Ectodermal cell (in vitro differentiated cells): Measurements from ENCODE around the gene EFCAB12.
A peak's percentile ranks its signal among the peaks of the same experiment; 100 is the strongest.
"Not testable (repeated sequence)": the region's sequence is repeated elsewhere in the genome, so short reads cannot be mapped to it uniquely, and the experiment has no call there.

ENCODE experiments used
- H3K27ac ChIP-seq: 2 replicates; pipeline ENCODE4 v1.7.0; 2013; ENCODE audit warnings: mild to moderate bottlenecking, low read depth, low read length; ENCODE audit not compliant: insufficient read depth, poor library complexity, severe bottlenecking
- H3K27me3 ChIP-seq: 2 replicates; pipeline ENCODE4 v1.7.0; 2013; ENCODE audit warnings: mild to moderate bottlenecking, low read length; ENCODE audit not compliant: insufficient read depth, control insufficient read depth, poor library complexity, severe bottlenecking
- H3K36me3 ChIP-seq: one replicate; pipeline ENCODE4 v1.7.0; 2013; ENCODE audit warnings: low read length; ENCODE audit not compliant: control insufficient read depth, insufficient read depth
- H3K4me1 ChIP-seq: one replicate; pipeline ENCODE4 v1.7.0; 2013; ENCODE audit warnings: low read length; ENCODE audit not compliant: control insufficient read depth, insufficient read depth
- H3K4me3 ChIP-seq: 2 replicates; pipeline ENCODE4 v1.7.0; 2013; ENCODE audit warnings: low read depth, low read length, control low read depth; ENCODE audit not compliant: insufficient read depth
- H3K9me3 ChIP-seq: 2 replicates; pipeline ENCODE4 v1.7.0; 2013; ENCODE audit warnings: mild to moderate bottlenecking, low read length, moderate library complexity; ENCODE audit not compliant: control insufficient read depth
- WGBS, 2 experiments: methylation state at CpG; one replicate each; pipeline ENCODE4 v1.1.7; 2013; ENCODE audit warnings: missing lambda C conversion rate in 2 of 2; 5-methylcytosine and 5-hydroxymethylcytosine counted together

Gene EFCAB12

GRCh38 chr3:129371041-129371826 lies 57.2 kb downstream of the EFCAB12 start:
- Histone ChIP-seq H3K27ac (no peak overlapping the region), H3K27me3 (no peaks in the 10 kb centered on the region), H3K4me3 (no peak overlapping the region), H3K36me3 (no peaks in the 10 kb centered on the region), H3K4me1 (no peaks in the 10 kb centered on the region), H3K9me3 (no peaks in the 10 kb centered on the region)
- 85 to 86% methylated on average over 20 of the region's 20 CpGs for WGBS, 2 experiments

DNA sequence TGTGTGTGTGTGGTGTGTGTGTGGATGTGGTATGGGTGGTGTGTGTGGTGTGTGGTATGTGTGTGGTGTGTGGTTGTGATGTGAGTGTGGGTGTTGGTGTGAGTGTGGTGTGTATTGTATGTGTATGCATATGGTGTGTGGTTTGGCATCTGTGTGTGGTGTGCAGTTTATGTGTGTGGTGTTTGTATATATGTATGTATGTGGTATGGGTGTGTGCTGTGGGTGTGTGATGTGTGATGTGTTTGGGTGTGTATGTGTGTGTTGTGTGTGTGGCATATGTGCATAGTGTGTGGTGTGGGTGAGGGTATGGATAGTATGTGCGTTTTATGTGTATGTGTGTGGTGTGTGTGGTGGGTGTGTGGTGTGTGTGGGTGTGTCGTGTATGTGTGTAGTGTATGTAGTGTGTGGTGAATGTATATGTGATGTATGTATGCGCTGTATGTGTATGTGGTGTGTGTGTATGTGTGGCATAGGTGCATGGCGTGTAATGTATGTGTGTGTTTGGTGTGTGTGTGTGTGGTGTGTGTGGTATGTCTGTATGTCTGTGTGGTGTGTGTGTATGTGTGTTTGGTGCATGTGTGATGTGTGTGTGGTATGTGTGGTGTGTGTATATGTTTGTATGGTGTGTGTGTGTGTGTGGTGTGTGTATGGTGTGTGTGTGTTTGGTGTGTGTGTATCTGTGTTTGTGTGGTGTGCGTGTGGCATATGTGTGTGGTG lies 58.0 kb downstream of the EFCAB12 start:
- WGBS, 2 experiments = 92 to 93% methylated on average over 5 of the region's 5 CpGs

DNA sequence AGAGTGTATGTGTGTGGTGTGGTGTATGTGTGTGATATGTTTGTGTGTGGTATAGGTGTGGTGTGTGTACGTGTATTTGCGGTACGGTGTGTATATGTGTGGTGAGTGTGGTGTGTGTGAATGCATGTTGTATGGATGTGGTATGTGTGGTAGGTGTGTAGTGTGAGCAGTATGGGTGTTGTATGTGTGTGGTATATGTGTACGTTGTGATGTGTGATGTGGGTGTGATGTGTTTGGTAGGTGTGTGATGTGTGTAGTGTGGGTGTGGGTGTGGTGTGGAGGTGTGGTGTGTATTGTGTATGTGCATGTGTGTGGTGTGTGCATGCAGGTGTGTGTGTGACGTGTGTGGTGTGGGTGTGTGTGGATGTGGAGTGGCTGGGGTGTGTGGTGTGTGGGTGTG lies 58.7 kb downstream of the EFCAB12 start:
- Histone ChIP-seq H3K27ac (no peak overlapping the region), H3K4me3 (no peak overlapping the region), H3K36me3 (no peaks in the 10 kb centered on the region), H3K27me3 (no peaks in the 10 kb centered on the region), H3K4me1 (no peaks in the 10 kb centered on the region), H3K9me3 (no peaks in the 10 kb centered on the region)
- 94 to 97% methylated on average over 5 of the region's 5 CpGs for WGBS, 2 experiments

More for the DNA sequence above, 58.0 kb downstream of the EFCAB12 start:
- Histone ChIP-seq H3K4me1 (no peaks in the 10 kb centered on the region), H3K4me3 (no peak overlapping the region), H3K9me3 (no peaks in the 10 kb centered on the region), H3K27me3 (no peaks in the 10 kb centered on the region), H3K27ac (no peak overlapping the region), H3K36me3 (no peaks in the 10 kb centered on the region)

DNA sequence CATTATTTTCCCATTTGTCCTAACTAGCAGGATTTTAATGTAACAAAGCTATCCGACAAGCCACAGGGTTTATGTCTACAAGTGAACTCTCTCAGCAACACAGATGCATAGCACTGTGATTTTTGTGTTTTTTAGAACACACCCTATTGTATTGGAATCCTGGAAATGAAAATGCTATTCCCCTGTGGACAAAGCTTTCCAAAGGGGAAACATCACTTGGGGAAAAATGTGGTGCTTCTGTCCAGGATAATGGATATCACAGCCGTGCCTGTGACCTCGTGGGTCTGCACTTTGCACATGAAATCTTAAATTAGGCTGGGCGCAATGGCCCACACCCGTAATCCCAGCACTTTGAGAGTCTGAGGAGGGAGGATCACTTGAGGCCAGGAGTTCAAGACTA lies 60.6 kb downstream of the EFCAB12 start:
- Histone ChIP-seq H3K27me3 (no peaks in the 10 kb centered on the region), H3K4me1 (no peaks in the 10 kb centered on the region), H3K9me3 (no peaks in the 10 kb centered on the region), H3K36me3 (no peaks in the 10 kb centered on the region), H3K27ac (no peak overlapping the region), H3K4me3 (no peak overlapping the region)
- 90 to 95% methylated on average over 5 of the region's 5 CpGs for whole genome bisulfite sequencing, 2 experiments

DNA sequence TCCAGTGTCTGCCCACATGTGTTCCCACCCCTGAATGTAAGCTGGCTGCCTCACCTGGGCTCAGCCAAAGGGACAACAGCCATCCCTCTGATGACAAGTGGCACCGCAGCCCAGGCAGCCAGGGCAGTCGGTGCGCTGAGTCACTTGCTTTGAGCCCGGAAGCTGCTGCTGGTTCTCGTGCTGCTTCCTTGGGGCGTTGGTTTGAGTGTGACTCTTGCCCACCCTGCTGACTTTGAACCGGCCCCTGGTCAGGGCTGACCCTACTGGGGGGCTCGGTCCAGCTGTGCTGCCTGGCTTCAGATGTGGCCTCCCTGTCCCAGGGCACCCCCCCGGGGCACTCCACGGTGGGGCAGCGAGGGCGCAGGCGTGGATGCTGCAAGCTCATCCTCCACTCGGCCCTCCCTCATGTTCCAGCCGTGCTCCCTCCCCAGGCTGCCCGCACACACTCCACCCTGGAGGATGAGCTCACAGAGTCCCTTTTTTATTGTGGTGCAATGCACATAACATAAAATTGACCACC lies 62.1 kb downstream of the EFCAB12 start:
- Histone ChIP-seq H3K4me3 (no peak overlapping the region), H3K27ac (no peak overlapping the region), H3K36me3 (no peaks in the 10 kb centered on the region), H3K9me3 (no peaks in the 10 kb centered on the region), H3K4me1 (no peaks in the 10 kb centered on the region), H3K27me3 (no peaks in the 10 kb centered on the region)
- WGBS, 2 experiments = 91 to 92% methylated on average over 16 of the region's 16 CpGs

- no peaks in the 10 kb centered on the region for H3K27me3 ChIP-seq
These were observed 62.9 kb downstream of the EFCAB12 start for GRCh38 chr3:129365296-129366136.

GRCh38 chr3:129364811-129365210 lies 63.6 kb downstream of the EFCAB12 start:
- WGBS, 2 experiments = 89% methylated on average over 2 of the region's 2 CpGs
- H3K27ac ChIP-seq, H3K4me3 ChIP-seq, H3K9me3 ChIP-seq, H3K27me3 ChIP-seq, H3K36me3 ChIP-seq: not testable (repeated sequence)
- H3K4me1 ChIP-seq = peaks cover 12% of the 10 kb centered on the region

More at GRCh38 chr3:129365296-129366136, 62.9 kb downstream of the EFCAB12 start:
- Histone ChIP-seq H3K27ac (no peak overlapping the region), H3K36me3 (no peaks in the 10 kb centered on the region), H3K9me3 (no peaks in the 10 kb centered on the region), H3K4me3 (no peak overlapping the region), H3K4me1 (peaks cover 5% of the 10 kb centered on the region)
- WGBS, 2 experiments = 93 to 96% methylated on average over 13 of the region's 13 CpGs

GRCh38 chr3:129363356-129363755 lies 65.1 kb downstream of the EFCAB12 start:
- WGBS, 2 experiments = 96% methylated on average over 28 of the region's 28 CpGs
- H3K9me3 ChIP-seq, H3K27ac ChIP-seq, H3K36me3 ChIP-seq, H3K4me3 ChIP-seq, H3K27me3 ChIP-seq: not testable (repeated sequence)
- peaks cover 17% of the 10 kb centered on the region for H3K4me1 ChIP-seq

- Histone ChIP-seq H3K27me3 (no peaks in the 10 kb centered on the region), H3K4me1 (peaks cover 17% of the 10 kb centered on the region), H3K36me3 (no peaks in the 10 kb centered on the region), H3K9me3 (no peaks in the 10 kb centered on the region), H3K4me3 (no peak overlapping the region), H3K27ac (peak overlapping the region; percentile 36)
- 87 to 92% methylated on average over 13 of the region's 13 CpGs for WGBS, 2 experiments
These were observed 67.6 kb downstream of the EFCAB12 start for GRCh38 chr3:129360705-129361460.
